ENCODE measurements around the gene SPTBN5.
A peak's percentile ranks its signal among the peaks of the same experiment; 100 is the strongest.

The SPTBN5 gene

DNA sequence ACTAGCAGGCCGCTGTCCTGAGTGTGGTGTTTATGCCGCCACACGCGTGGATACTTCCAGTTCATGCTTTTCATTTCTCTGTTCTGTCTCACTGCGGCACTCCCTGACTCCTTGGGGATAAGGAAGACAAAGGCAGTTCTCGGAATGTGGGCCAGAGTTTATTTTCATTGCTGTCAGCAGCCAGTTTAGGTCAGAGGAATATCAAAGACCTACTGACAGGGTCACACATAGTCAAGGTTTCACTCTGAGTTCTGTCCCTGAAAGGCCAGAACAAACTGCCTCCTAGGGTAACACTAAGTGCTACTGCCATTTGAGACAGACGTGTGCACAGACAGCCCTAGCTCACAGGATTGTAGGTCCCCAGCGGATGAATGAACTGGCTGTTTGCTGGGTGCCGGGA lies 27.3 kb upstream of the SPTBN5 start:
- TF ChIP-seq, protein P1, sequence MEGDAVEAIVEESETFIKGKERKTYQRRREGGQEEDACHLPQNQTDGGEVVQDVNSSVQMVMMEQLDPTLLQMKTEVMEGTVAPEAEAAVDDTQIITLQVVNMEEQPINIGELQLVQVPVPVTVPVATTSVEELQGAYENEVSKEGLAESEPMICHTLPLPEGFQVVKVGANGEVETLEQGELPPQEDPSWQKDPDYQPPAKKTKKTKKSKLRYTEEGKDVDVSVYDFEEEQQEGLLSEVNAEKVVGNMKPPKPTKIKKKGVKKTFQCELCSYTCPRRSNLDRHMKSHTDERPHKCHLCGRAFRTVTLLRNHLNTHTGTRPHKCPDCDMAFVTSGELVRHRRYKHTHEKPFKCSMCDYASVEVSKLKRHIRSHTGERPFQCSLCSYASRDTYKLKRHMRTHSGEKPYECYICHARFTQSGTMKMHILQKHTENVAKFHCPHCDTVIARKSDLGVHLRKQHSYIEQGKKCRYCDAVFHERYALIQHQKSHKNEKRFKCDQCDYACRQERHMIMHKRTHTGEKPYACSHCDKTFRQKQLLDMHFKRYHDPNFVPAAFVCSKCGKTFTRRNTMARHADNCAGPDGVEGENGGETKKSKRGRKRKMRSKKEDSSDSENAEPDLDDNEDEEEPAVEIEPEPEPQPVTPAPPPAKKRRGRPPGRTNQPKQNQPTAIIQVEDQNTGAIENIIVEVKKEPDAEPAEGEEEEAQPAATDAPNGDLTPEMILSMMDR (IDR thresholded peaks at IDR 0.05; ENCODE audit: low read depth, low read length) = no peak
- peak; percentile 23 to 42 for DNase-seq (ENCODE audit: low read depth in 2 of 2)
- no peak overlapping the region for H3K4me3 ChIP-seq (replicated peaks in 1 of 2; ENCODE audit: low read depth in 2 of 2, low read length in 2 of 2)

DNA sequence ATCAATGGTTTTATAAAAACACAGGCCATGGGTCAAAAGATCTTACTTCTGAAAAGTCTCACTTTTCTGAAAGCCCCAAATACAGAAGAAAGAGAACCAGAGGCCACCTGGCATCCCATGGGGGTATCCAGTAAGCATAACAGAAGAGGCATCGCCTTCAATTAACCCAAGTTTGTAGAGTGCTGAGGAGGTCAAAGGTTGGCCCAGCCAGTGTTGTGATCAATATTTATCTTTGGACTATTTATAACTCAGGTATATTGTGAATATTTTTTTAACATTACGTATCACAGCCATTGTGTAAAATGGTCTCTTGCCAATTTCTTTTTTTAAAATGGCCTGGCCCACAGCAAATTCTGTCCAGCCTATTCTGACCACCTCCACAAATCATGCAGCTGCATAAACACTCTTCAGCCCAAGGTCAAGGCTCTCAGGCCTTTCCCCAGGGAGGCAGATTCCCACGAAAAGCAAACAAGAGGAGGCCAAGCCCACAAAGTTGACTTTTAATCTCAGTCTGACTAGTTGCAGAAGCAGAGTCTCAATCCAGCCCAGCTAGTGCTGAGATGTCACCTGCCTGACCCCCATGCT lies 26.2 kb upstream of the SPTBN5 start:
- peak; percentile 68 to 97 for DNase-seq (ENCODE audit: low read depth in 2 of 2)
- H3K4me3 ChIP-seq (replicated peaks in 1 of 2; ENCODE audit: low read depth in 2 of 2, low read length in 2 of 2) = no peak overlapping the region
- TF ChIP-seq, protein P1 (IDR thresholded peaks at IDR 0.05; ENCODE audit: low read depth, low read length) = no peak

DNA sequence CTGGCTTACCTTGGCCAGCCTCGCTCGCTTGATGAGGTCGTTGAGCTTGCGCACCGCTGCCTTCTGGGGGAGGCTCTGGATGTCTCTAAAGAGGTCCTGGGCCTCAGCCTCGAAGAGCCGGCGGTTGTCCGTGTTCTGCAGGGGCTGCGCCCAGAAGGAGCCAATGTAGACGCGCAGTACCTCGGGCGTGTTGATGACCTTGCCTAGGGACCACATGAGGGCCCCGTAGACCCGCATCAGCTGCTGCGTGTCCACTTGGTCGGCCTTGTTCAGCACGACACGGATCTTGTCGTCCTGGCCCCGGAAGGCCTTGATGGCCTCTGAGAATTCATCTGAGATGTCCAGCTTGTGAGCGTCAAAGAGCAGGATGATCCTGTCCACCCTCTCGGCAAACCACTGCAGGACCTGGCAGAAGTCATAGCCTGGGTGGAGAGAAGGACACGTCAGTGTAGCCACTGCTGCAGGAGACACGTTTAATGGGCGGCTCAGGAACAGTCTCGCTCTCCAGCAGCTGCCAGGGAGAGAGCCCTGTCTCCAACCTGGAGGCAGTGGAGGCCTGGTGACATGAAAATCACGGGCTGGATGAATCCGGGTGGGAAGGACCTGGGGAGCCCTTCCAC lies 25.5 kb upstream of the SPTBN5 start:
- TF ChIP-seq, protein P1 (IDR thresholded peaks at IDR 0.05; ENCODE audit: low read depth, low read length) = no peak
- H3K4me3 ChIP-seq (replicated peaks in 1 of 2; ENCODE audit: low read depth in 2 of 2, low read length in 2 of 2) = no peak overlapping the region
- DNase-seq (ENCODE audit: low read depth in 2 of 2) = peak in 1 of 2 donors; percentile 28

DNA sequence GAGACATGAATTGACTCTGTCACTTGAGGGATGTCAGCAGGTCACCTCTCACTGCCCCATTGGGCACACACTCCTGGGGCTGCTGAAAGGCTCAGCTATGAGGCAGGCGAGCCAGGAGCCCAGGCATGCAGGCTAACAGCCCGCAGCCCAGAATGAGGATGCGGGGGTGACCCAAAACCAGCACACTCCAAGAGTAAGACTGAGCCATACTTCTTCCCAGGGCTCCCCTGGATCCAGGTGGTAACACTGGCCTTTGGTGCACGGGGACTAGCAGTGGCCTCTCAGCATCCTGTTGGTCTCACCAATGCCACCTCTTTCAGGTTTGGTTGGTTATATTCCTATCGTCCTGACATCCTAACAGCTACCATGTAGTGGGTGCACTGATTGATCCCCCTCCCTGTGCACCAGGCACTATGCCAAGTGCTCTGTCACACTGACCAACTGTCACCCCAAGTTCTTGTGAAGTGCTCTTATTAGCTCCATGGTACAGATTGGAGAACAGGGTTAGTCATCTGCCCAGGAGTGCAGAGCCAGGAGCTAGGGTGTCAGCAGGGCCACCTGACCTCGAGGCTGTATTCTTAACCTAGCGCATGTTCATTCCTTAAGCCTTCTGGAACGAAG lies 24.8 kb upstream of the SPTBN5 start:
- TF ChIP-seq, protein P1 (IDR thresholded peaks at IDR 0.05; ENCODE audit: low read depth, low read length) = no peak
- DNase-seq (ENCODE audit: low read depth in 2 of 2) = no peak
- H3K4me3 ChIP-seq (replicated peaks in 1 of 2; ENCODE audit: low read depth in 2 of 2, low read length in 2 of 2) = no peak overlapping the region

DNA sequence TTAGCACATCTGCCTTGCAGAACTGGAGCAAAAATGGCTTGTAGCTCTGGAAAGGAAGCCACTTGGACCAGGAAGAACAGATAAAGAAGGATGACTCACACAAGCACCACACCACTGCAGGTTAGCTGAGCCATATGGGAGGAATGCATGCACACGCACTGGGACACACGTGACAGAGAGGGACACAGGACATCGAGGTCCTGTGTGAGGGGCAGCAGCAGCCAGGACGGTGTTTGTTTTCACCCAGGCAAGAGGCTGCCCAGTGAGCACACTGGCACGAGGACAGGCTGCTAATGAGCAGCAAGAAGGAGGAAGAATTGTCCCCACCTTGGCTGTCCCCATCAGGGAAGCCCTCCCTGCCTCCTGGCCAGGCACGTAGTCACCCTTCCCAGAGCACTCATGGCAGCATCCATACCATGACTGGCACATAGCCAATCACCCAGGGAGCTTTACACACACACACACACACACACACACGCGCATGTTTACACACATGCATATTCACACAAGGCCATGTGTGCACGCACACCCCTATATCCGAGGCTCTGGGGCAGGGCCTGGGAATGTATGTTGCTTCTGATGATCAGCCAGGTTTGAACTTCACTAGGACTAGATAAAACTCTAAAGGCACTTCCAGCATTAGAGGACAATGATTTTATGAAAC lies 24.0 kb upstream of the SPTBN5 start:
- TF ChIP-seq, protein P1 (IDR thresholded peaks at IDR 0.05; ENCODE audit: low read depth, low read length) = no peak
- no peak overlapping the region for H3K4me3 ChIP-seq (replicated peaks in 1 of 2; ENCODE audit: low read depth in 2 of 2, low read length in 2 of 2)
- peak; percentile 68 to 75 for DNase-seq (ENCODE audit: low read depth in 2 of 2)

DNA sequence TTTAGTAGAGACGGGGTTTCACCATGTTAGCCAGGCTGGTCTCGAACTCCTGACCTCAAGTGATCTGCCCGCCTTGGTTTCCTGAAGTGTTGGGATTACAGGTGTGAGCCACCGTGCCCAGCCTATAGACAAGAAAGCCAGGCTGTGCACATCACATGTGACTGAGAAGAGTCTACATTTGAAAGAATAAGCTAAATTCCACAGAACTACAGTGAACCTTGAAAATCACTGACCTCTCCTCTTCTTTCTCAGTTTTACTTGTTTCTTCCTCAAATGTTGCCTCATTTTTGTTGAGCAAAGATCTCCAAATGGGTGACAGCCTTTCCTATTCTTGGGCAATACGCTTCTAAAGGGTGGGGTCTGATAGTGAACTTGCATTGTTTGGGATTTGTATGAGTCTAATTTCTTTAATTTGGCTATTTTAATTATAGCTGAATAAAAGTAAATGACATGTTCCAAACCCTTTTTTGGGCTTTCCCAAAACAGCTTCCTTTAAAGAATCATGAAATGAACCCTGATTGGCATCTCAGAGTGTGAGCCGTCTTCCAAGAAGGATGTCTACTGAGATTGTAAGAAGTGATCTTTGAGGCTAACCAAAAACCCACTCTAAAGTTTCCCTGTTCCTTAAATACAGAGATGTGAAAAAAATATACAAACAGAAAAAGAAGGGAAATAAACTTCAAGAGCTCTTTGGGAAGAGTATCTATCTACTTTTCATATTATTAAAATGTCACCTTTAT lies 21.6 kb upstream of the SPTBN5 start:
- TF ChIP-seq, protein P1 (IDR thresholded peaks at IDR 0.05; ENCODE audit: low read depth, low read length) = no peak
- no peak for DNase-seq (ENCODE audit: low read depth in 2 of 2)
- no peak overlapping the region for H3K4me3 ChIP-seq (replicated peaks in 1 of 2; ENCODE audit: low read depth in 2 of 2, low read length in 2 of 2)
